GM18870 (cell line): ENCODE data around the gene SQSTM1.

Source experiments
- ATAC-seq: cut with Tn5 transposase; IDR thresholded peaks from one replicate; pipeline ENCODE4 v1.9.1; 2021; ENCODE audit warnings: moderate library complexity; ENCODE audit not compliant: unreplicated experiment

The SQSTM1 gene

GRCh38 chr5:179805529-179806249, 15.0 kb upstream of the SQSTM1 start:
- ATAC-seq, result no peak

GRCh38 chr5:179806250-179807048, 14.3 kb upstream of the SQSTM1 start, which contains the start of gene MGAT4B:
Gene MGAT4B (minus strand): TSS chr5:179806866. CDS start chr5:179806583, 283 bp downstream.
- peak; percentile 30 for ATAC-seq

- ATAC-seq, result no peak
Observed at GRCh38 chr5:179812135-179812825, 8.4 kb upstream of the SQSTM1 start.

GRCh38 chr5:179812997-179813607, 7.6 kb upstream of the SQSTM1 start:
- ATAC-seq, result no peak

GRCh38 chr5:179814090-179814489, 6.6 kb upstream of the SQSTM1 start:
- ATAC-seq, result no peak

- ATAC-seq, result no peak
Observed at GRCh38 chr5:179815491-179816249, 5.0 kb upstream of the SQSTM1 start.

- ATAC-seq, result no peak
Observed at GRCh38 chr5:179816401-179816795, 4.3 kb upstream of the SQSTM1 start.

- ATAC-seq, result no peak
Observed at GRCh38 chr5:179816796-179817469, 3.8 kb upstream of the SQSTM1 start.

GRCh38 chr5:179817470-179817840, 3.2 kb upstream of the SQSTM1 start:
- no peak for ATAC-seq

GRCh38 chr5:179817890-179818745, 2.6 kb upstream of the SQSTM1 start:
- no peak for ATAC-seq

GRCh38 chr5:179818746-179819295, 1.9 kb upstream of the SQSTM1 start:
- ATAC-seq, result peak; percentile 53

- no peak for ATAC-seq
Observed at GRCh38 chr5:179819296-179820126, 1.2 kb upstream of the SQSTM1 start.

- ATAC-seq, result no peak
Observed at GRCh38 chr5:179820127-179820482, 600 bp upstream of the SQSTM1 start.

GRCh38 chr5:179821298-179822058, 773 bp downstream of the SQSTM1 start:
- ATAC-seq, result peak; percentile 36

- ATAC-seq, result no peak
Observed at GRCh38 chr5:179822059-179822432, 1.3 kb downstream of the SQSTM1 start.

GRCh38 chr5:179822444-179822990, 1.8 kb downstream of the SQSTM1 start:
- ATAC-seq, result no peak
